ENCODE measurements around the gene OR6C2. TPM values are rescaled to one million over a fixed set of nuclear protein-coding genes. Genes with fewer than 3 reads are reported as not detected.
"Not testable (repeated sequence)": the region's sequence is repeated elsewhere in the genome, so short reads cannot be mapped to it uniquely, and the experiment has no call there.

Gene OR6C2
- total RNA-seq, 1 donor from 2014 or later = not detected

GRCh38 chr12:55470088-55470829 lies 26.4 kb downstream of the OR6C2 start, which contains the start of gene OR6C70:
Gene OR6C70 (minus strand): TSS chr12:55470138. CDS start chr12:55470138, 0 bp downstream.
- DNase-seq (ENCODE audit: extremely low spot score, unreplicated experiment) = no peak
- no peak within 1 kb of the TSS for H3K4me3 Mint-ChIP-seq (ENCODE audit: unreplicated experiment)
- H3K9me3 Mint-ChIP-seq (ENCODE audit: unreplicated experiment) = no peaks in the 10 kb centered on the region
- H3K4me1 Mint-ChIP-seq (ENCODE audit: unreplicated experiment) = no peaks in the 10 kb centered on the region
- H3K27me3 Mint-ChIP-seq (ENCODE audit: unreplicated experiment) = peaks cover 8% of the 10 kb centered on the region
- H3K36me3 Mint-ChIP-seq (ENCODE audit: unreplicated experiment) = no peaks in the 10 kb centered on the region
- TF ChIP-seq CTCF (IDR thresholded peaks at IDR 0.05) = no peak
- H3K27ac Mint-ChIP-seq (ENCODE audit: unreplicated experiment) = no peak within 1 kb of the TSS

- no peak overlapping the region for H3K4me3 Mint-ChIP-seq (ENCODE audit: unreplicated experiment)
- TF ChIP-seq CTCF (IDR thresholded peaks at IDR 0.05) = no peak
- no peak for DNase-seq (ENCODE audit: extremely low spot score, unreplicated experiment)
- H3K36me3 Mint-ChIP-seq (ENCODE audit: unreplicated experiment) = no peaks in the 10 kb centered on the region
- H3K27me3 Mint-ChIP-seq (ENCODE audit: unreplicated experiment) = peaks cover 10% of the 10 kb centered on the region
- H3K27ac Mint-ChIP-seq (ENCODE audit: unreplicated experiment) = no peak overlapping the region
- no peaks in the 10 kb centered on the region for H3K9me3 Mint-ChIP-seq (ENCODE audit: unreplicated experiment)
- no peaks in the 10 kb centered on the region for H3K4me1 Mint-ChIP-seq (ENCODE audit: unreplicated experiment)
Measured at GRCh38 chr12:55472264-55472663, 28.4 kb downstream of the OR6C2 start.

- not testable (repeated sequence) for H3K4me1 Mint-ChIP-seq (ENCODE audit: unreplicated experiment); H3K4me3 Mint-ChIP-seq (ENCODE audit: unreplicated experiment); DNase-seq (ENCODE audit: extremely low spot score, unreplicated experiment); H3K36me3 Mint-ChIP-seq (ENCODE audit: unreplicated experiment); H3K27me3 Mint-ChIP-seq (ENCODE audit: unreplicated experiment); H3K9me3 Mint-ChIP-seq (ENCODE audit: unreplicated experiment); H3K27ac Mint-ChIP-seq (ENCODE audit: unreplicated experiment)
Measured at GRCh38 chr12:55479136-55479535, 35.3 kb downstream of the OR6C2 start.

- H3K4me3 Mint-ChIP-seq (ENCODE audit: unreplicated experiment); H3K36me3 Mint-ChIP-seq (ENCODE audit: unreplicated experiment); H3K4me1 Mint-ChIP-seq (ENCODE audit: unreplicated experiment); DNase-seq (ENCODE audit: extremely low spot score, unreplicated experiment); H3K27ac Mint-ChIP-seq (ENCODE audit: unreplicated experiment); H3K9me3 Mint-ChIP-seq (ENCODE audit: unreplicated experiment); H3K27me3 Mint-ChIP-seq (ENCODE audit: unreplicated experiment): not testable (repeated sequence)
Measured at GRCh38 chr12:55484284-55484683, 40.4 kb downstream of the OR6C2 start.

- TF ChIP-seq CTCF (IDR thresholded peaks at IDR 0.05) = no peak
- H3K9me3 Mint-ChIP-seq (ENCODE audit: unreplicated experiment) = no peaks in the 10 kb centered on the region
- no peaks in the 10 kb centered on the region for H3K36me3 Mint-ChIP-seq (ENCODE audit: unreplicated experiment)
- no peaks in the 10 kb centered on the region for H3K4me1 Mint-ChIP-seq (ENCODE audit: unreplicated experiment)
- DNase-seq (ENCODE audit: extremely low spot score, unreplicated experiment) = no peak
- H3K27me3 Mint-ChIP-seq (ENCODE audit: unreplicated experiment) = no peaks in the 10 kb centered on the region
- H3K4me3 Mint-ChIP-seq (ENCODE audit: unreplicated experiment) = no peak within 1 kb of the TSS
- no peak within 1 kb of the TSS for H3K27ac Mint-ChIP-seq (ENCODE audit: unreplicated experiment)
Measured at GRCh38 chr12:55492078-55492477, 48.2 kb downstream of the OR6C2 start, which contains the start of gene OR6C68. Gene OR6C68 (plus strand): TSS chr12:55492378. CDS start chr12:55492378, 0 bp downstream.

GRCh38 chr12:55495490-55495889 lies 51.6 kb downstream of the OR6C2 start:
- Mint-ChIP-seq H3K4me1 (ENCODE audit: unreplicated experiment) (no peaks in the 10 kb centered on the region), H3K27me3 (ENCODE audit: unreplicated experiment) (no peaks in the 10 kb centered on the region), H3K36me3 (ENCODE audit: unreplicated experiment) (no peaks in the 10 kb centered on the region), H3K4me3 (ENCODE audit: unreplicated experiment) (no peak overlapping the region), H3K27ac (ENCODE audit: unreplicated experiment) (no peak overlapping the region), H3K9me3 (ENCODE audit: unreplicated experiment) (no peaks in the 10 kb centered on the region)
- TF ChIP-seq CTCF (IDR thresholded peaks at IDR 0.05) = no peak
- DNase-seq (ENCODE audit: extremely low spot score, unreplicated experiment) = no peak

Data from osteocyte (in vitro differentiated cells).